Nephron progenitor cell (in vitro differentiated cells): Measurements from ENCODE around the gene PARD3B.
A peak's percentile ranks its signal among the peaks of the same experiment; 100 is the strongest.

Experiments
- DNase-seq: peaks from one replicate; pipeline ENCODE4 v3.0.0; 2021
- H3K27ac Mint-ChIP-seq: 2 replicates; pipeline ENCODE4 v1.8.0; 2021; ENCODE audit warnings: mild to moderate bottlenecking, moderate library complexity, mixed read lengths
- H3K27me3 Mint-ChIP-seq: 2 replicates; pipeline ENCODE4 v1.8.0; 2021; ENCODE audit warnings: mild to moderate bottlenecking, low read depth, mixed read lengths; ENCODE audit not compliant: poor library complexity
- H3K36me3 Mint-ChIP-seq: 2 replicates; pipeline ENCODE4 v1.8.0; 2021; ENCODE audit warnings: low read depth, mixed read lengths
- H3K4me1 Mint-ChIP-seq: 2 replicates; pipeline ENCODE4 v1.8.0; 2021; ENCODE audit warnings: mixed read lengths
- H3K4me3 Mint-ChIP-seq: 2 replicates; pipeline ENCODE4 v1.8.0; 2021; ENCODE audit warnings: mild to moderate bottlenecking, moderate library complexity, mixed read lengths
- H3K9me3 Mint-ChIP-seq: 2 replicates; pipeline ENCODE4 v1.8.0; 2021; ENCODE audit warnings: mild to moderate bottlenecking, moderate library complexity, mixed read lengths
- TF ChIP-seq, protein P1 (sequence below): fragments of 200-600 bp; sonication (generic); IDR thresholded peaks from 2 replicates; pipeline ENCODE4 v1.5.0; 2021; ENCODE audit warnings: antibody characterized with exemption

PARD3B gene

DNA sequence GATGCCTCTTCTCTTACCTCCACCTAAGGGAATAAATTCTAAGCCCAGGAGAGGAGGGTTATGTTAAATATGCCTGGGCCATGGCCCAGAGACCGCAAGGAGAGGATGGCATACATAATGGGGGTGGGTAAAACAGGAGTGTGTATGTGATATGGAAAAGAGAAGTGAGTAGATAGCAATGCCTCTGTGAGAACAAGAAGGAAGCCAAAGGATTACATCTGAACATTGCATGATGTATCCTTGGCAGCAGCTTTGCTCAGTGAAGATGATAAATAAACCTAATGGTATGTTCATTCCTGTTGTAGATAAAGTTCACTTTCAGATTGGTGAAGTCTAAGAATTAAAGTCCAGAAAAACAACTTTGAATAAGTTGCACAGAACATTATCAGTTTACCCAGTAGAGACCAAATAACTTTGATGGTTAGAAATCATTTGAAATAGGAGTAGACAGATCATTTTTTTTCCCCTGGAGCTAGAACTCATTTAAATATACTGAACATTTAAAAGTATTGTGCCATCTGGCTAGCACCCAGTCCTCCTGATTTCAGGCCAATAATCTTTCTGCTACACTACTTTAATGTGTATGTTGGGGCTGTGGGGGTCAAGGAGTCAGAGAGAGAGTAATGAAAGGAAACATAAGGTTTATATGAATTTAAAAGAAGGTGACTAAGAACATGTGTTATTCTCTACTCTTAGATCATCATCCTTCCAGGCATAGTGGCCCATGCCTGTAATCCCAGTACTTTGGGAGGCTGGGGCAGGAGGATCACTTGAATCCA, 231.7 kb downstream of the PARD3B start:
- H3K4me1 Mint-ChIP-seq = peaks cover 5% of the 10 kb centered on the region
- H3K36me3 Mint-ChIP-seq = no peaks in the 10 kb centered on the region
- no peaks in the 10 kb centered on the region for H3K9me3 Mint-ChIP-seq
- H3K27me3 Mint-ChIP-seq = no peaks in the 10 kb centered on the region
- no peak overlapping the region for H3K4me3 Mint-ChIP-seq
- no peak for DNase-seq
- peak overlapping the region; percentile 14 for H3K27ac Mint-ChIP-seq
- TF ChIP-seq, protein P1, sequence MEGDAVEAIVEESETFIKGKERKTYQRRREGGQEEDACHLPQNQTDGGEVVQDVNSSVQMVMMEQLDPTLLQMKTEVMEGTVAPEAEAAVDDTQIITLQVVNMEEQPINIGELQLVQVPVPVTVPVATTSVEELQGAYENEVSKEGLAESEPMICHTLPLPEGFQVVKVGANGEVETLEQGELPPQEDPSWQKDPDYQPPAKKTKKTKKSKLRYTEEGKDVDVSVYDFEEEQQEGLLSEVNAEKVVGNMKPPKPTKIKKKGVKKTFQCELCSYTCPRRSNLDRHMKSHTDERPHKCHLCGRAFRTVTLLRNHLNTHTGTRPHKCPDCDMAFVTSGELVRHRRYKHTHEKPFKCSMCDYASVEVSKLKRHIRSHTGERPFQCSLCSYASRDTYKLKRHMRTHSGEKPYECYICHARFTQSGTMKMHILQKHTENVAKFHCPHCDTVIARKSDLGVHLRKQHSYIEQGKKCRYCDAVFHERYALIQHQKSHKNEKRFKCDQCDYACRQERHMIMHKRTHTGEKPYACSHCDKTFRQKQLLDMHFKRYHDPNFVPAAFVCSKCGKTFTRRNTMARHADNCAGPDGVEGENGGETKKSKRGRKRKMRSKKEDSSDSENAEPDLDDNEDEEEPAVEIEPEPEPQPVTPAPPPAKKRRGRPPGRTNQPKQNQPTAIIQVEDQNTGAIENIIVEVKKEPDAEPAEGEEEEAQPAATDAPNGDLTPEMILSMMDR = no peak

DNA sequence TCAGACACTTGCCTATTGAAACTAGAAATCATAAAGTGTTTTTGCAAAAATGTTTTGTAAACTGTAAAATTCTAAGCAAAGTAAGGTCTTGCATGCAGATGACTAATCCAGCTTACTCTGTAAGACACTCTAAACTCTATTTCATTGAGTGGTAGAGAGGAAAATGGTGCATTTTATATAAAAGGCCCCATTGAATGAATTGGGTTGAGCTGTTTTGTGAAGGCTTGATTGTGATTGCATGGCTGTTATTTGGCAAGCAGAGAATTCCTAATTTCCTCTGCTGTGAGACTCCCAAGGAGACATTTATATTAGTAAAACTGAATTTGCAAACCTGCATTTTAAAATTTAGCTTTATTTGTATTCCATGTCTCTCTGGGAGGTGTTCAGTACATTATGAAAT, 234.5 kb downstream of the PARD3B start:
- Mint-ChIP-seq H3K4me1 (no peaks in the 10 kb centered on the region), H3K27me3 (no peaks in the 10 kb centered on the region), H3K9me3 (no peaks in the 10 kb centered on the region), H3K27ac (no peak overlapping the region), H3K4me3 (no peak overlapping the region), H3K36me3 (no peaks in the 10 kb centered on the region)
- DNase-seq = no peak
- TF ChIP-seq, protein P1 = no peak

DNA sequence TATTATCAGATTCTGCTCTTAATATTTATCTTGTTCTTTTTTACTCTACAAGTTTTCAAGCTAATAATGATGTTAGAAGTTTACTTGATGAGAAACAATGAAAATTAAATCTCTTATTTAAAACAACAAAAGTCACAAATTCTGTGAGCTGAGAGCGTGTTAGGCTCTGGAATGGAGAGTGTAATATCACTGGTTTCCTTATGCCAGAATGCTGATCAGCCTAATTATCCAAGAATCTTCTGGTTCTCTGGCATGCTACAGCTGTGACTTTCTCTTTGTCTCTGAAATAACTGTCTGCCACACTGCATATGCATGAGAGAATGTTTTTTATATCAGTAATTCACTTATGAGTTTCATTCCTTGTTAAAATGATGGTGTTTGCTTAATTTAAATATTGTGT, 236.7 kb downstream of the PARD3B start:
- Mint-ChIP-seq H3K9me3 (no peaks in the 10 kb centered on the region), H3K27ac (no peak overlapping the region)

DNA sequence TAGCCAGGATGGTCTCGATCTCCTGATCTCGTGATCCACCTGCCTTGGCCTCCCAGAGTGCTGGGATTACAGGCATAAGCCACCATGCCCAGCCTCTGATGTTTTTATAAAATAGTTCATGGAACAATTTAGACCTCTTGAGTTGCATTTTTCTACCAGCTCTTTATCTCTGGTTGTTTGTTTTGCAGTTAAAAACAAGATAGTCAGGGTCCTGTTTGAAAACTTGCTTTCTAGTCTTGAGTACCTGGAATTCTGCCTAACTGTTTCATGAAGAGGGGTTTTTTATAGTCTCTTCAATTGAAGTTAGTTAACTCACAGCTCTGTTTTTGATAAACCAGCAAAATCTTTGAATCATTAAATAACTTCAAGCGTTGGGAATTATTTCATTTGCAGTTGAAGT, 244.8 kb downstream of the PARD3B start:
- Mint-ChIP-seq H3K4me1 (no peaks in the 10 kb centered on the region), H3K4me3 (no peak overlapping the region), H3K27me3 (no peaks in the 10 kb centered on the region), H3K36me3 (no peaks in the 10 kb centered on the region), H3K27ac (no peak overlapping the region), H3K9me3 (no peaks in the 10 kb centered on the region)
- DNase-seq = no peak
- TF ChIP-seq, protein P1 = no peak

More for the DNA sequence above, 236.7 kb downstream of the PARD3B start:
- DNase-seq = no peak
- Mint-ChIP-seq H3K27me3 (no peaks in the 10 kb centered on the region), H3K4me1 (no peaks in the 10 kb centered on the region), H3K36me3 (no peaks in the 10 kb centered on the region), H3K4me3 (no peak overlapping the region)
- TF ChIP-seq, protein P1 = no peak

DNA sequence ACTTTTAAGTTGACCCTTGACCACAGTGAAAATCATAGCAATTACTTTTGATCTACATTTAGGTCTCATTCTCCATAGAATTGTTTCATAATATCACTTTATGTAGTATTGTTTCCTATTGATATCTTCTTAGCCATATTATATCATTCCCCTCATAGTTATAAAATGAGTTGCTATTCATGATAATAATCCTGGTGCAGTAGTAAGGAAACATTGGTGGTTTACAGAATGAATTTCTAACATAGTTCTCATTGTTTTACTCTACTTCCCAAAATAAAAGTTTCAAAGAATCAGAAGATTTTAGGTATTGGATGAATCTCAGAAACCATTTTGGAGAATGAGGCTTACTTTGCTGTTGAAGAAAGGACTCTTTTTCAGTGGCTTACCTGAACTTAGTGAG, 246.0 kb downstream of the PARD3B start:
- H3K27ac Mint-ChIP-seq = no peak overlapping the region
- H3K36me3 Mint-ChIP-seq = no peaks in the 10 kb centered on the region
- H3K9me3 Mint-ChIP-seq = no peaks in the 10 kb centered on the region
- TF ChIP-seq, protein P1 = no peak
- H3K4me3 Mint-ChIP-seq = no peak overlapping the region
- no peak for DNase-seq
- H3K4me1 Mint-ChIP-seq = no peaks in the 10 kb centered on the region
- H3K27me3 Mint-ChIP-seq = no peaks in the 10 kb centered on the region

DNA sequence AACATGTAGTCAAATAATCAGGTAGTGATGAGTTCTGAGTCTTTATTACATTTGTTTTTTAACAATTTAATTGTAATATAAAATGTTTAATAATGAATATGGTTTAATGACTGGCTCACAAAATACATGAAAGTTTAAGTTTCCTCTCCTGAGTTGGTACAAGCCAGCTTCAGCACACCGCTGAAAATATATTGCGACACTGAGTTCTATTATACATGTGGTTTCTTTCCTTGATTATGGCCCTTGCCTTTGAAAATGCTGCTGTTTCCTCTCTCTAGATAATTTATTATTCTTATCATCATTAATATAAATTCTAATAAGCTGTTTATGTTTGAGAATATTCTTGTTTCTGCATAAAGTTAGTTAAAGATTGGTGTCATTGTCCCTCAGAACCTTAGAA, 249.3 kb downstream of the PARD3B start:
- Mint-ChIP-seq H3K27me3 (peaks cover 4% of the 10 kb centered on the region), H3K36me3 (no peaks in the 10 kb centered on the region), H3K4me3 (no peak overlapping the region), H3K9me3 (no peaks in the 10 kb centered on the region), H3K4me1 (no peaks in the 10 kb centered on the region), H3K27ac (no peak overlapping the region)
- TF ChIP-seq, protein P1 = no peak
- DNase-seq = no peak
